DMS 273 treated with DMSO at 0.1 percent for 48 hours (cell line): ENCODE measurements around the gene SRC.

Source experiments
- DNase-seq: peaks from one replicate; lab custom pipeline; 2025; lab: John Stamatoyannopoulos, UW

The SRC gene

GRCh38 chr20:37396416-37397075 is 50.6 kb downstream of the SRC start:
- no peak for DNase-seq

- no peak for DNase-seq
Measured at GRCh38 chr20:37397076-37397953, 51.4 kb downstream of the SRC start.

- no peak for DNase-seq
Measured at GRCh38 chr20:37397954-37398749, 52.2 kb downstream of the SRC start.

GRCh38 chr20:37398750-37399621 is 53.0 kb downstream of the SRC start:
- no peak for DNase-seq

- DNase-seq = no peak
Measured at GRCh38 chr20:37401282-37401929, 55.5 kb downstream of the SRC start.

GRCh38 chr20:37401930-37402675 is 56.2 kb downstream of the SRC start:
- no peak for DNase-seq

GRCh38 chr20:37403107-37404033 is 57.4 kb downstream of the SRC start:
- no peak for DNase-seq

- DNase-seq = no peak
Measured at GRCh38 chr20:37404461-37404890, 58.5 kb downstream of the SRC start.

- no peak for DNase-seq
Measured at GRCh38 chr20:37405351-37405897, 59.5 kb downstream of the SRC start.

- DNase-seq = no peak
Measured at GRCh38 chr20:37406010-37406998, 60.4 kb downstream of the SRC start.

- DNase-seq = no peak
Measured at GRCh38 chr20:37407019-37407566, 61.2 kb downstream of the SRC start.

- no peak for DNase-seq
Measured at GRCh38 chr20:37407573-37408002, 61.6 kb downstream of the SRC start.

GRCh38 chr20:37408302-37409193 is 62.6 kb downstream of the SRC start:
- DNase-seq = peak; percentile 57

GRCh38 chr20:37411408-37412219 is 65.7 kb downstream of the SRC start:
- DNase-seq = no peak

- no peak for DNase-seq
Measured at GRCh38 chr20:37413023-37413334, 67.0 kb downstream of the SRC start.

GRCh38 chr20:37413379-37413778 is 67.4 kb downstream of the SRC start:
- no peak for DNase-seq
